Measurements from ENCODE around the gene RAB11FIP3. TPM values are rescaled to one million over a fixed set of nuclear protein-coding genes. Genes with fewer than 3 reads are reported as not detected.
"Not testable (repeated sequence)": the region's sequence is repeated elsewhere in the genome, so short reads cannot be mapped to it uniquely, and the experiment has no call there.

Gene RAB11FIP3
- total RNA-seq, 2 experiments from 2014 or later: 29.0 to 51.2 TPM

DNA sequence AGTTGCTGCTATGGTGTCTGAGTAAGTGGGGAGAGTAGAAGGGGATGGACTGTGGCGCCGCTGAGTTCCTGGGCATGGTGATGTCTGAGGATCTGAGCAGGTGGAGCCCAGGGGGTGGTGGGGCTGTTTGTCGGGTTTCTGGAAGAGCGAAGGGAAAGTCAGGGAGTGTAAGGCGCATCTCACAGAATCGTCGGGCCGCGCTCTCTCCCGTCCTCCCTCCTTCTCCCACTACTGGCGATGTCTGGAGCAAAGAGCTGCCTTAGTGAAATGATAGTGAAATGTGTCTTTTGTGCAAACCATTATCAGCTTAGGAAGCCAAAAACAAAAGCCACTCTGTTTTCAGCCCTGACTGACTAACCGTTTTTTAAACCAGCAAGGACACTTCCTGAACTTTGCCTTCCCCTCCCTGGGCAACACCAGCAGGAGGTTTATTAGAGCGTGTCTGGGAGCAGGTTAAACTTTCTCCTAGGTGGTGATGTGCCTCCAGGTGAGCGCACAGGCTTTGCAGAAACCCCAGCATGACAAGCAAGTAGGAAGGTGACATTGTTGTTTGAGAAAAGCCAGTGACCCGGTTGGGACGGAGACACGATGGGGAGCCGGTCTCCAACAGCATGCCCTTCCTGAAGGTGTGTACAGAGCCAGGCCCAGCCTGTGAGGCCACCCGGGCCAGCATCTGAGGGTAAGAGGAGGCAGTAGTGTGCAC, 49.1 kb downstream of the RAB11FIP3 start:
- H3K4me1 ChIP-seq (ENCODE audit: insufficient read depth, low read length, poor library complexity, severe bottlenecking): no peaks in the 10 kb centered on the region
- no peak overlapping the region for H2AFZ ChIP-seq (ENCODE audit: low read length)
- no peaks in the 10 kb centered on the region for H3K79me2 ChIP-seq (ENCODE audit: insufficient read depth, low read depth, low read length)
- H3K9me2 ChIP-seq (ENCODE audit: insufficient read depth, low read length): no peaks in the 10 kb centered on the region
- H3K9me3 ChIP-seq (ENCODE audit: low read length): no peaks in the 10 kb centered on the region
- POLR2A ChIA-PET: no interaction called here
- no peak overlapping the region for H3K4me3 ChIP-seq (ENCODE audit: low read depth, low read length, poor library complexity, severe bottlenecking)
- H3K4me2 ChIP-seq (ENCODE audit: low read length): no peak overlapping the region
- DNase-seq (ENCODE audit: low spot score): no peak
- BruUV-seq (replicated peaks): no TSS peak
- H3K36me3 ChIP-seq (ENCODE audit: insufficient read depth, low read length): no peaks in the 10 kb centered on the region
- intact Hi-C loops (cut with micrococcal nuclease; ENCODE audit: unreplicated experiment): no loop called here
- H3K27ac ChIP-seq (ENCODE audit: low read depth, low read length, poor library complexity, severe bottlenecking): no peak overlapping the region
- H4K20me1 ChIP-seq (ENCODE audit: insufficient read depth, low read length): no peaks in the 10 kb centered on the region; the same call in 1 of the 2 replicates
- CTCF ChIA-PET (ENCODE audit: unreplicated experiment): no interaction called here
- no peak for TF ChIP-seq EZH2phosphoT487 (IDR thresholded peaks at IDR 0.05; ENCODE audit: borderline replicate concordance, low read depth, low read length)

GRCh38 chr16:476039-476438, 50.6 kb downstream of the RAB11FIP3 start:
- Histone ChIP-seq H3K9me3 (ENCODE audit: low read length) (no peaks in the 10 kb centered on the region), H3K79me2 (ENCODE audit: insufficient read depth, low read depth, low read length) (no peaks in the 10 kb centered on the region), H3K36me3 (ENCODE audit: insufficient read depth, low read length) (no peaks in the 10 kb centered on the region), H3K4me3 (ENCODE audit: low read depth, low read length, poor library complexity, severe bottlenecking) (no peak overlapping the region), H3K9me2 (ENCODE audit: insufficient read depth, low read length) (no peaks in the 10 kb centered on the region), H3K27ac (ENCODE audit: low read depth, low read length, poor library complexity, severe bottlenecking) (no peak overlapping the region), H4K20me1 (ENCODE audit: insufficient read depth, low read length) (no peaks in the 10 kb centered on the region), H3K4me2 (ENCODE audit: low read length) (no peak overlapping the region), H3K4me1 (ENCODE audit: insufficient read depth, low read length, poor library complexity, severe bottlenecking) (no peaks in the 10 kb centered on the region), H2AFZ (ENCODE audit: low read length) (no peak overlapping the region)
- POLR2A ChIA-PET: no interaction called here
- no TSS peak for BruUV-seq (replicated peaks)
- intact Hi-C loops (cut with micrococcal nuclease; ENCODE audit: unreplicated experiment): no loop called here
- no peak for TF ChIP-seq CTCF (conservative IDR thresholded peaks at IDR 0.05; ENCODE audit: low read length)
- TF ChIP-seq EZH2phosphoT487 (IDR thresholded peaks at IDR 0.05; ENCODE audit: borderline replicate concordance, low read depth, low read length): no peak
- CTCF ChIA-PET (ENCODE audit: unreplicated experiment): no interaction called here
- no peak for DNase-seq (ENCODE audit: low spot score)

DNA sequence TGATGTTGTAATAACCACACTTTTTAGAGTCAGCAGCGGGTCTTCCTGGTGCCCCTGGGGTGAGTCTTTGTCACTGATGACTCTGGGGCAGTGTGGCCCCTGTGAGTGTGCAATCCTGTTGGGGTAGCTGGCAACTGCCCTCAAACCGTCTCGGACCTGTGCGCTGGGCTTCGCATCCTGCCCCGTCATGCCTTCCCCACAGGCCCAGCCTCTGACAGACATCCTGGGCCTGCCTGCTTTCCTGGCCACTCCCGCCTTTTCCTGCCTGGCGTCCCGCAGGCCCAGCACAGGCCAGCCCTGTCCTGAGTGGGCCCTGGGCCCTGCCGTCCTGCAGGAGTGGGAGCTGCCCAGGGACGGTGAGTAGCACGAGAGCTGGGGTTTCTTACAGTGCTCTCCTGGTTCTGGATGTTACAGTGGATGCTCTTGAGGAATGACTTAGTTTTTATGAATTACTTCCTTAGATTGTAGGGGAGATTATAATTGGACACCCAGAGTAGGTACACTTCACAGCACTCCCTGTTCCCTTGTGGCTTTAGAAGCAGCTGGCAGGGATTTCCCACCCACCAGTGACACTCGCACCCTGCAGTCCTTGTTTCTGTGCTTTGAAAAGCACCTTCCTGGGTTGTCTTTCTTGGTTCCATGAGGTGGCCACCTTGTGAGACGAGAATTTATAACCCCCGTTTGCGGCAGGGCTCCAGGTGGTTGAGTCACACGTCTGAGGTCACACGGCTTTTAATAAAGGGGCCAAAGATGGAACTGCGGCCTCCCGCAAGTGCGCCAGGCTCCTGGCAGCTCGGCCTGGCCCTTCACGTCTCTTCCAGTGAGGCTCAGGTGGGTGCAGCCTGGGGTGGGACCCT, 52.1 kb downstream of the RAB11FIP3 start:
- Histone ChIP-seq H3K79me2 (ENCODE audit: insufficient read depth, low read depth, low read length) (no peaks in the 10 kb centered on the region), H3K27ac (ENCODE audit: low read depth, low read length, poor library complexity, severe bottlenecking) (no peak overlapping the region), H3K36me3 (ENCODE audit: insufficient read depth, low read length) (no peaks in the 10 kb centered on the region), H4K20me1 (ENCODE audit: insufficient read depth, low read length) (no peaks in the 10 kb centered on the region), H3K9me3 (ENCODE audit: low read length) (no peaks in the 10 kb centered on the region), H3K4me2 (ENCODE audit: low read length) (no peak overlapping the region), H3K4me3 (ENCODE audit: low read depth, low read length, poor library complexity, severe bottlenecking) (no peak overlapping the region), H2AFZ (ENCODE audit: low read length) (no peak overlapping the region), H3K9me2 (ENCODE audit: insufficient read depth, low read length) (no peaks in the 10 kb centered on the region), H3K4me1 (ENCODE audit: insufficient read depth, low read length, poor library complexity, severe bottlenecking) (no peaks in the 10 kb centered on the region)
- POLR2A ChIA-PET: no interaction called here
- intact Hi-C loops (cut with micrococcal nuclease; ENCODE audit: unreplicated experiment): no loop called here
- TF ChIP-seq EZH2phosphoT487 (IDR thresholded peaks at IDR 0.05; ENCODE audit: borderline replicate concordance, low read depth, low read length): no peak
- BruUV-seq (replicated peaks): no TSS peak
- no peak for DNase-seq (ENCODE audit: low spot score)
- CTCF ChIA-PET (ENCODE audit: unreplicated experiment): no interaction called here

DNA sequence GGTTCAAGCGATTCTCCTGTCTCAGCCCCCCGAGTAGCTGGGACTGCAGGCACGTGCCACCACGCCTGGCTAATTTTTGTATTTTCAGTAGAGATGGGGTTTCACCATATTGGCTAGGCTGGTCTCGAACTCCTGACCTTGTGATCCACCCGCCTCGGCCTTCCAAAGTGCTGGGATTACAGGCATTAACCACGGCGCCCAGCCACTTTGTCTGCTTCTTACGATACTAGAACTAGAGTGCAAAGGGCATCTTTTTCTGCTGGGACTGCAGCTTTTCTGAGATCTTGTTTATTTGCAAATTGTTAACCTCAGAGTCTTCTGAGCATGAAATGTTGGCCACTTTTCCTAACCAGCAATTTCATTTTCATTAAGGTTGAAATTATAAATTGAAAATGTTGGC, 52.8 kb downstream of the RAB11FIP3 start:
- H3K79me2 ChIP-seq (ENCODE audit: insufficient read depth, low read depth, low read length); POLR2A ChIA-PET; H4K20me1 ChIP-seq (ENCODE audit: insufficient read depth, low read length); H3K4me3 ChIP-seq (ENCODE audit: low read depth, low read length, poor library complexity, severe bottlenecking); intact Hi-C loops (cut with micrococcal nuclease; ENCODE audit: unreplicated experiment); CTCF ChIA-PET (ENCODE audit: unreplicated experiment); H3K4me1 ChIP-seq (ENCODE audit: insufficient read depth, low read length, poor library complexity, severe bottlenecking); H2AFZ ChIP-seq (ENCODE audit: low read length); H3K27ac ChIP-seq (ENCODE audit: low read depth, low read length, poor library complexity, severe bottlenecking); BruUV-seq (replicated peaks); H3K9me2 ChIP-seq (ENCODE audit: insufficient read depth, low read length); DNase-seq (ENCODE audit: low spot score); H3K4me2 ChIP-seq (ENCODE audit: low read length); H3K36me3 ChIP-seq (ENCODE audit: insufficient read depth, low read length); H3K9me3 ChIP-seq (ENCODE audit: low read length): not testable (repeated sequence)

All from OCI-LY7 (cell line).